HEK293 (cell line): ENCODE data around the gene CRYBG2.

ENCODE experiments used
- KLF10 ChIP-seq: fragments of 450-650 bp; IDR thresholded peaks from 2 replicates; pipeline ENCODE4 v1.5.1; 2018; ENCODE audit warnings: missing biosample characterization, mild to moderate bottlenecking, missing genetic modification characterization
- PATZ1 ChIP-seq: fragments of 450-650 bp; formaldehyde crosslinking; IDR thresholded peaks from 2 replicates; pipeline ENCODE4 v1.5.1; 2016; ENCODE audit warnings: missing biosample characterization, missing genetic modification characterization
- ZBTB26 ChIP-seq: fragments of 450-650 bp; formaldehyde crosslinking; optimal IDR thresholded peaks from 2 replicates; pipeline ENCODE3; 2016; ENCODE audit warnings: missing biosample characterization, mild to moderate bottlenecking, missing genetic modification characterization
- ZNF114 ChIP-seq: fragments of 450-650 bp; formaldehyde crosslinking; IDR thresholded peaks from 2 replicates; pipeline ENCODE4 v1.5.0; 2017; ENCODE audit warnings: missing biosample characterization, missing genetic modification characterization
- ZNF473 ChIP-seq: fragments of 450-650 bp; formaldehyde crosslinking; IDR thresholded peaks from 2 replicates; pipeline ENCODE4 v1.5.1; 2017; ENCODE audit warnings: missing biosample characterization, missing genetic modification characterization
- ZNF530 ChIP-seq: fragments of 450-650 bp; formaldehyde crosslinking; IDR thresholded peaks from 2 replicates; pipeline ENCODE4 v1.5.1; 2016; ENCODE audit warnings: low read depth, missing biosample characterization, missing genetic modification characterization
- ZNF548 ChIP-seq: fragments of 450-650 bp; formaldehyde crosslinking; IDR thresholded peaks from 2 replicates; pipeline ENCODE4 v1.5.1; 2016; ENCODE audit warnings: missing biosample characterization, missing genetic modification characterization
- ZNF549 ChIP-seq: fragments of 450-650 bp; IDR thresholded peaks from 2 replicates; pipeline ENCODE4 v1.5.1; 2018; ENCODE audit warnings: missing biosample characterization, missing genetic modification characterization, mild to moderate bottlenecking, inconsistent platforms, moderate library complexity
- ZNF670 ChIP-seq: fragments of 450-650 bp; formaldehyde crosslinking; IDR thresholded peaks from 2 replicates; pipeline ENCODE4 v1.5.1; 2016; ENCODE audit warnings: missing biosample characterization, missing genetic modification characterization, low read depth
- TF ChIP-seq, protein P1 (sequence below): fragments of 450-650 bp; formaldehyde crosslinking; IDR thresholded peaks from 2 replicates; pipeline ENCODE4 v1.5.1; 2016; ENCODE audit warnings: missing biosample characterization, missing genetic modification characterization

- TF ChIP-seq KLF10 (tag by site-specific recombination): no peak
- TF ChIP-seq ZNF530: no peak
- TF ChIP-seq ZNF549 (tag by site-specific recombination): no peak
- TF ChIP-seq ZBTB26 (tag by site-specific recombination): no peak
- TF ChIP-seq, protein P1, sequence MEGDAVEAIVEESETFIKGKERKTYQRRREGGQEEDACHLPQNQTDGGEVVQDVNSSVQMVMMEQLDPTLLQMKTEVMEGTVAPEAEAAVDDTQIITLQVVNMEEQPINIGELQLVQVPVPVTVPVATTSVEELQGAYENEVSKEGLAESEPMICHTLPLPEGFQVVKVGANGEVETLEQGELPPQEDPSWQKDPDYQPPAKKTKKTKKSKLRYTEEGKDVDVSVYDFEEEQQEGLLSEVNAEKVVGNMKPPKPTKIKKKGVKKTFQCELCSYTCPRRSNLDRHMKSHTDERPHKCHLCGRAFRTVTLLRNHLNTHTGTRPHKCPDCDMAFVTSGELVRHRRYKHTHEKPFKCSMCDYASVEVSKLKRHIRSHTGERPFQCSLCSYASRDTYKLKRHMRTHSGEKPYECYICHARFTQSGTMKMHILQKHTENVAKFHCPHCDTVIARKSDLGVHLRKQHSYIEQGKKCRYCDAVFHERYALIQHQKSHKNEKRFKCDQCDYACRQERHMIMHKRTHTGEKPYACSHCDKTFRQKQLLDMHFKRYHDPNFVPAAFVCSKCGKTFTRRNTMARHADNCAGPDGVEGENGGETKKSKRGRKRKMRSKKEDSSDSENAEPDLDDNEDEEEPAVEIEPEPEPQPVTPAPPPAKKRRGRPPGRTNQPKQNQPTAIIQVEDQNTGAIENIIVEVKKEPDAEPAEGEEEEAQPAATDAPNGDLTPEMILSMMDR (tag by site-specific recombination): no peak
- TF ChIP-seq PATZ1 (tag by site-specific recombination): peak; percentile 67; the same call in 1 of the 2 replicates
- TF ChIP-seq ZNF114: no peak
- TF ChIP-seq ZNF670: no peak
- TF ChIP-seq ZNF473 (tag by site-specific recombination): no peak
- no peak for TF ChIP-seq ZNF548 (tag by site-specific recombination)
These were observed 33.5 kb upstream of the CRYBG2 start for GRCh38 chr1:26387447-26387846.
